NT2/D1 (cell line): Measurements from ENCODE around the gene CDK14.

Experiments
- DNase-seq: peaks from one replicate; pipeline ENCODE4 v3.0.0-alpha.2; 2011; ENCODE audit warnings: low read depth, low spot score
- H3K27me3 ChIP-seq: 2 replicates; pipeline ENCODE4 v1.6.0; 2011; ENCODE audit warnings: mild to moderate bottlenecking; ENCODE audit not compliant: insufficient read length, insufficient read depth
- H3K36me3 ChIP-seq: 2 replicates; pipeline ENCODE4 v1.6.1; 2011; ENCODE audit warnings: mild to moderate bottlenecking, low read length, mixed read lengths; ENCODE audit not compliant: insufficient read depth, insufficient read length
- H3K4me1 ChIP-seq: 2 replicates; pipeline ENCODE4 v1.5.1; 2011; ENCODE audit not compliant: insufficient read depth, insufficient read length
- H3K4me3 ChIP-seq: 2 replicates; pipeline ENCODE4 v1.5.1; 2011; ENCODE audit warnings: low read depth; ENCODE audit not compliant: insufficient read length
- H3K9ac ChIP-seq: 2 replicates; pipeline ENCODE4 v1.6.0; 2011; ENCODE audit warnings: low read depth; ENCODE audit not compliant: insufficient read length
- H3K9me3 ChIP-seq: 2 replicates; pipeline ENCODE4 v1.5.1; 2011; ENCODE audit warnings: mild to moderate bottlenecking, low read length; ENCODE audit not compliant: insufficient read depth
- SUZ12 ChIP-seq: IDR thresholded peaks from 2 replicates; pipeline ENCODE4 v1.6.1; 2011; ENCODE audit not compliant: insufficient read length, insufficient read depth; ENCODE audit errors: extremely low read depth
- YY1 ChIP-seq: IDR thresholded peaks from 2 replicates; pipeline ENCODE4 v1.6.1; 2011; ENCODE audit not compliant: insufficient read length, insufficient read depth
- ZNF274 ChIP-seq: IDR thresholded peaks from 2 replicates; pipeline ENCODE4 v1.6.1; 2011; ENCODE audit warnings: mild to moderate bottlenecking, low read depth, low read length

Gene CDK14

DNA sequence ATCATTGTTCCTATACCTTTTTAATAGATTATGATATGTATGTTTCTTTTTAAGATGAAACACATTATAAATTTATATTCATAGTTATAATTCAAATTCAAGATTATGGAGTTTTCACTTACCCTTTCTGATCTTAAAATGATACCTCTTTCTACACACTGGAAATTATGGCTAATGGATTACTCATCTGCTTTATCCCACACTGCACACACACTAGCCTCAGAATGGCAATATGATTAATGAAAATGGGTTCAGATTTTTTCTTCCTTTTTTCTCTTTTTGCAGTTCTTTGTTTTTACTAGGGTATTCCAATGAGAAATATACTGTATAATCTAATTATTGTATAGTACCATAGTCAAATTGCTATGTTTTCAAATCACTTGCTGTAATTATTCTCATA is 585.8 kb downstream of the CDK14 start:
- no peaks in the 10 kb centered on the region for H3K27me3 ChIP-seq

DNA sequence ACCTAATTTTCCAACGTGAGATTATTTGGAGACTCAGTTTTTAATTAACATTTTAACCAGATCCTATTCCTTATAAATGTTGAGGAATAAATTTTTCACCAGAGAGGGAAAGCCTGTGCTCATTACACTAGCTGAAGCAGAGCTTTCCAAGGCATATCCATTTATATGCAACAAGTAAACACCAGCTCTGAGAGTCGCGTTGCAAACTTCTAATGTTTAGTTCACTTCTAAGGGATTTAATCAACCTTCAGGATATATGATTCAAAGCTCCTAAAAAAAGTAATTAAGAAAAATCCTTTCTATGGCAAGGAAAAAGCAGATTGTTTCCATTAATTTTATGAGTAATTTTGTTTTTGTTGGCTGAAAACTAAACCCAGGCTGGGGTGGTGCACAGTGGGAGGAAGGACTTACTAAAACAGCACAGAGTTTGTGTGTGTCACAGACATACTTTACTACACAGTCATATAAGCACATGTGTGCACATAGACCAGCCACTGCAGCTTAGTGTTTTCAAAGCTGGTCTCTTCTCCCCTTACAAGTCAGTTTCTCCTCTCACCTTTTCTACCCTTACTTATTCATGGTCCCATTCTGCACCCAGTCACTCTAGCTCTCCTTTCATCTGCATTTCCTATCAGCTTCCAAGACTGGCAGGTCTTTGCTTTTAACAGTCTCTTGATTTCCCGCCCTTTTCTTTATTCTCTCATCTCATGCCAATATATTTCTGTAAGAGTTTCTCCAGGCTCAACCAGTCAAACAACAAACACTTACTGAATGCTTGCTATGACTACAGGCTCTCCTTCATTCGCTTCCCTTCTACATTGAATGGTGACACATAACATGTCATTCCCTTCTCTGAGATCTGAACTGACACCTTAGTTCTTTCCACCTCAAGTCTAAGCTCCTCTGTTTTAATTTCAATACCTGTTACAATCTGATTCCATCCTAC is 587.0 kb downstream of the CDK14 start:
- Histone ChIP-seq H3K4me3 (no peak overlapping the region), H3K27me3 (no peaks in the 10 kb centered on the region), H3K9ac (no peak overlapping the region), H3K4me1 (no peaks in the 10 kb centered on the region), H3K9me3 (no peaks in the 10 kb centered on the region), H3K36me3 (no peaks in the 10 kb centered on the region)
- no peak for DNase-seq
- no peak for TF ChIP-seq YY1
- no peak for TF ChIP-seq ZNF274
- no peak for TF ChIP-seq SUZ12

More for the DNA sequence above, 585.8 kb downstream of the CDK14 start:
- DNase-seq, result no peak
- Histone ChIP-seq H3K36me3 (no peaks in the 10 kb centered on the region), H3K9me3 (no peaks in the 10 kb centered on the region), H3K4me1 (no peaks in the 10 kb centered on the region), H3K9ac (no peak overlapping the region), H3K4me3 (no peak overlapping the region)
- TF ChIP-seq SUZ12 (no peak), YY1 (no peak)

DNA sequence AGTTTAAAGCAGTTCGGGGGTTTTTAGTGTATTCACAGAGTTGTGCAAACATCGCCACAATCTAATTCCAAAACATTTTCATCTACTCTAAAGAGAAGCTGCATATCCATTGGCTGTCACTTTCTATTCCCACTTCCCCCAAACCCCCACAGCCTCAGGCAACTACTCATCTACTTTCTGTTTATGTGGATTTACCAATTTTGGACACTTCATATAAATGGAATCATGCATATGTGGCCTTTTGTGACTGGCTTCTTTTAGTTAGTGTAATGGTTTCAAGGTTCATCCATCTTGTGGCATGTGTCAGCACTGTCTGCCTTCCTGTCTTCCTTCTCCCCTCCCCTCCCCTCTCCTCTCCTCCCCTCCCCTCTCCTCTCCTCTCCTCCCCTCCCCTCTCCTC is 589.6 kb downstream of the CDK14 start:
- H3K4me1 ChIP-seq, result no peaks in the 10 kb centered on the region
- no peaks in the 10 kb centered on the region for H3K36me3 ChIP-seq
- H3K9me3 ChIP-seq, result no peaks in the 10 kb centered on the region
- no peaks in the 10 kb centered on the region for H3K27me3 ChIP-seq
- TF ChIP-seq ZNF274 (no peak), YY1 (no peak), SUZ12 (no peak)
- DNase-seq, result no peak
- no peak overlapping the region for H3K9ac ChIP-seq
- H3K4me3 ChIP-seq, result no peak overlapping the region

DNA sequence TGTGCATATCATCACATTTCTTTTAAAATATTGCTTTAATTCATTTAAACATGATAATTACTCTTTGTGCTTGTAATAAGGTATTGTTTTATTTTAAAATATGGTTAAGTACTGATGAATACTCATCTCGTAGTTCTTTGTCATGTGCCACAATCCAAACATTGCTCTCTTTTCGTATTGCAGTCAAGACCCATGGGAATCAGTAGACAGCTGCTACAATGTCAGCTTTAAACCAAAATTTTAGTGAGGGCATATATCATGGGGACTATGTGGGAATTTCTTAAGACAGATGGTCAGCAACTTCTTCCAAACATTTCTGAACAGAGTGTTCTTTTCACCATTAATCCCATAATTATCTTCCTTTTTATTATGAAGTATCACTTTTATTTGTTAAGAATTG is 590.9 kb downstream of the CDK14 start:
- Histone ChIP-seq H3K9ac (no peak overlapping the region), H3K27me3 (no peaks in the 10 kb centered on the region), H3K4me1 (no peaks in the 10 kb centered on the region), H3K4me3 (no peak overlapping the region), H3K9me3 (no peaks in the 10 kb centered on the region), H3K36me3 (no peaks in the 10 kb centered on the region)
- no peak for TF ChIP-seq YY1
- no peak for TF ChIP-seq SUZ12
- TF ChIP-seq ZNF274, result no peak
- no peak for DNase-seq

DNA sequence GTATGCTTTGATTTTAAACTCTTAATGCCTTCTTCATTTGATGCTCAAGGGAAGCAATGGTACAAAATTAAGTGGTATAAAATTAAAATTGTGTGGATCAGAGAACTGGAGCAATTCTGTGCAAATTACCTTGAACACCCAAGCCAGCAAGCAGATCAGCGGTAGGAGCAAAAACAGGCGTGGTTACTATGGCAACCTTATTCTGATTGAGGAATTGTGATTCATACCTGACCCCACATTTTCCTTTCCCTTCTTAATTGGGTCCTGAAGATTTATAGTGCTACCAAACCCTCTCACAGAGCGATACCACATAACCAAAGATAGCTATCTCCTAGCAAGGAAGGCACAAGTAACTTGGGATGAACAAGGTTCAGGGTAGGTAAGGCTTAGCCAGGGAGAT is 595.6 kb downstream of the CDK14 start:
- Histone ChIP-seq H3K4me3 (no peak overlapping the region), H3K4me1 (no peaks in the 10 kb centered on the region), H3K9me3 (no peaks in the 10 kb centered on the region), H3K9ac (no peak overlapping the region), H3K36me3 (no peaks in the 10 kb centered on the region), H3K27me3 (no peaks in the 10 kb centered on the region)
- no peak for TF ChIP-seq ZNF274
- no peak for TF ChIP-seq SUZ12
- no peak for TF ChIP-seq YY1
- DNase-seq, result no peak

DNA sequence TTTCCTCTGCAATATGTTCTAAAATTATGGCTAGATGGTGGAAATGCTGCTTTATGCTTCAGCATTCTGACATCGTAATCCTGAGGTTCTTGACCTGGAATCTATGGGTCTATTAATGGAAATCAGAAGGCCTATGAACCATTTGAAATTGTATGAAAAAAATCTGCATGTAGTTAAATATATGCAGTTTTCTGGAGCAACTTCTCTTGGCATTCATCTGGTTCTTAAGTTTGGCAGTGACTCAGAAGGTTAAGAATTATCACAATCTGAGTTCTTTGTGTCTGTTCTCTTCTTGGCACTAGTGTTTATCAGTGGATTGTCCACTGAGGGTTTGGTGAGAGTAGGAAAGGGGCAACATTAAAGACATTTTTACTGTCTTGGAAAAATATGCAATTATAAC is 597.0 kb downstream of the CDK14 start:
- DNase-seq, result no peak

DNA sequence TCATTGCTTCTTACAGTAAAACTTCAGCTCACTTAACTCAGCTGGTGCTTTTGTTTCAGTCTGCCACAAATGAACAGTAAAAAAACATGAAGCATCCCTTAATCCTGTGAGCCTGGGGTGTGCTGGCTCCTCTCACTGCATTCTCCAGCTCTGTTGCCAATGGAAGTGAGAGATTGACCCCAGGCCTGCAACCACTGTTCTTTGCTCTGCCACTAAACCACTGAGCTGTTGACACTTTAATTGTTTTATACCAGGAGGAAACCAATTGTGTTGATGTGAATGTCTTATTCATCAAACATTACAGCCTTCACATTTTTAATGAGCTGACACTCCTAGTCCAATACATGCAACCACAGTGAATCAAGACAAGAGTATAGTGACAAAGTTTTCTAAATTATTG is 598.7 kb downstream of the CDK14 start:
- no peaks in the 10 kb centered on the region for H3K9me3 ChIP-seq
- no peak overlapping the region for H3K9ac ChIP-seq
- H3K4me3 ChIP-seq, result no peak overlapping the region
- no peak for DNase-seq
- H3K36me3 ChIP-seq, result no peaks in the 10 kb centered on the region
- no peaks in the 10 kb centered on the region for H3K4me1 ChIP-seq
- no peaks in the 10 kb centered on the region for H3K27me3 ChIP-seq
- TF ChIP-seq YY1, result no peak
- no peak for TF ChIP-seq SUZ12
- no peak for TF ChIP-seq ZNF274

More for the DNA sequence above, 597.0 kb downstream of the CDK14 start:
- Histone ChIP-seq H3K4me1 (no peaks in the 10 kb centered on the region), H3K9ac (no peak overlapping the region), H3K27me3 (no peaks in the 10 kb centered on the region), H3K9me3 (no peaks in the 10 kb centered on the region), H3K36me3 (no peaks in the 10 kb centered on the region), H3K4me3 (no peak overlapping the region)
- TF ChIP-seq YY1, result no peak
- TF ChIP-seq SUZ12, result no peak
- no peak for TF ChIP-seq ZNF274
